K562 (cell line): ENCODE data around the gene TXLNA. TPM values are rescaled to one million over a fixed set of nuclear protein-coding genes. Genes with fewer than 3 reads are reported as not detected.
A peak's percentile ranks its signal among the peaks of the same experiment; 100 is the strongest.

Experiments
- ARNT ChIP-seq, 2 experiments: fragments of 450-650 bp; IDR thresholded peaks; 2 replicates each; pipeline ENCODE4 v1.6.1; 2016; ENCODE audit warnings: mild to moderate bottlenecking in 1 of 2
- EP400 ChIP-seq: fragments of 450-650 bp; IDR thresholded peaks from 2 replicates; pipeline ENCODE4 v1.6.1; 2017; ENCODE audit warnings: antibody characterized with exemption, mild to moderate bottlenecking, moderate library complexity
- FOXA1 ChIP-seq: fragments of 450-650 bp; IDR thresholded peaks from 2 replicates; pipeline ENCODE4 v1.6.1; 2016; ENCODE audit warnings: mild to moderate bottlenecking, borderline replicate concordance
- GATA2 ChIP-seq: sonication (generic); formaldehyde crosslinking; IDR thresholded peaks from 2 replicates; pipeline ENCODE4 v1.4.0; 2020; ENCODE audit warnings: mild to moderate bottlenecking, missing genetic modification reagents
- GTF2F1 ChIP-seq: IDR thresholded peaks from 2 replicates; pipeline ENCODE4 v1.6.1; 2011; ENCODE audit warnings: low read depth, low read length, improper control_type of control experiment
- HNRNPH1 ChIP-seq: fragments of 200-400 bp; formaldehyde crosslinking; optimal IDR thresholded peaks from 2 replicates; pipeline ENCODE3; 2017; ENCODE audit warnings: low read depth, mild to moderate bottlenecking, low read length, moderate library complexity
- KLF13 ChIP-seq: fragments of 450-650 bp; IDR thresholded peaks from 2 replicates; pipeline ENCODE4 v1.6.1; 2016; ENCODE audit warnings: missing genetic modification characterization, low read depth, mild to moderate bottlenecking, missing compliant biosample characterization, moderate library complexity, borderline replicate concordance
- MEF2A ChIP-seq: IDR thresholded peaks from 2 replicates; pipeline ENCODE4 v1.6.1; 2011; ENCODE audit warnings: low read depth, mild to moderate bottlenecking, low read length, moderate library complexity; ENCODE audit not compliant: control insufficient read depth
- MTA3 ChIP-seq: fragments of 450-650 bp; formaldehyde crosslinking; IDR thresholded peaks from 2 replicates; pipeline ENCODE4 v1.6.1; 2017; ENCODE audit warnings: mild to moderate bottlenecking, borderline replicate concordance
- MYC ChIP-seq, 2 experiments: fragments of 250-450 bp in 1 of 2; sonication (Bioruptor Pico) in 1 of 2; IDR thresholded peaks; 2 replicates each; pipeline versions ENCODE4 v1.5.1 to v1.6.1; 2012 to 2021; ENCODE audit warnings: low read depth in 2 of 2, borderline replicate concordance in 1 of 2, improper control_type of control experiment in 1 of 2, low read length in 1 of 2, mild to moderate bottlenecking in 1 of 2, moderate library complexity in 1 of 2
- RBM22 ChIP-seq: fragments of 200-400 bp; formaldehyde crosslinking; IDR thresholded peaks from 2 replicates; pipeline ENCODE4 v1.6.1; 2018; ENCODE audit warnings: low read length, low read depth; ENCODE audit not compliant: poor library complexity, severe bottlenecking
- RBM25 ChIP-seq: fragments of 200-400 bp; formaldehyde crosslinking; IDR thresholded peaks from 2 replicates; pipeline ENCODE4 v1.6.1; 2018; ENCODE audit warnings: low read length, low read depth, moderate library complexity; ENCODE audit not compliant: severe bottlenecking
- SMAD4 ChIP-seq: fragments of 250-450 bp; sonication (Bioruptor Pico); conservative IDR thresholded peaks from 2 replicates; pipeline ENCODE4 v1.8.0; 2021; ENCODE audit warnings: inconsistent platforms, mild to moderate bottlenecking, moderate library complexity
- SP2 ChIP-seq: IDR thresholded peaks from 2 replicates; pipeline ENCODE4 v1.6.1; 2011; ENCODE audit warnings: mild to moderate bottlenecking, low read depth, low read length, moderate library complexity; ENCODE audit not compliant: poor library complexity, severe bottlenecking; ENCODE audit errors: extremely low read depth
- SRSF3 ChIP-seq: fragments of 200-400 bp; formaldehyde crosslinking; IDR thresholded peaks from 2 replicates; pipeline ENCODE4 v1.6.1; 2016; ENCODE audit warnings: mild to moderate bottlenecking, low read length, moderate library complexity; ENCODE audit not compliant: insufficient read depth
- TEAD4 ChIP-seq, 2 experiments: sonication (generic) in 1 of 2; formaldehyde crosslinking in 1 of 2; IDR thresholded peaks; 2 replicates each; pipeline versions ENCODE4 v1.6.1 to v1.8.0; 2012 to 2022; ENCODE audit warnings: borderline replicate concordance in 1 of 2, inconsistent platforms in 1 of 2, low read length in 1 of 2, mild to moderate bottlenecking in 1 of 2, missing genetic modification reagents in 1 of 2
- ZZZ3 ChIP-seq: fragments of 450-650 bp; IDR thresholded peaks from 2 replicates; pipeline ENCODE4 v1.6.1; 2016; ENCODE audit warnings: antibody characterized with exemption, mild to moderate bottlenecking, moderate library complexity
- polyA plus RNA-seq, 8 experiments: library from polyadenylated mRNA; depleted of rRNA in 4 of 8; stranded (reverse) in 5 of 8; unstranded in 3 of 8; fragments of >200 nt; fragmentation: Nextera tagmentation in 2 of 8; fragmentation: Illumina TruSeq in 1 of 8; extraction: Ambion mirVana in 2 of 8; extraction: Trizol in 1 of 8; gene quantifications; 2 replicates each; pipeline versions ENCODE4 v1.2.1 to v1.2.3, GENCODE V29; 2011 to 2014; ENCODE audit warnings: inconsistent platforms in 1 of 8, missing spikeins in 1 of 8
- total RNA-seq, 7 experiments: library from RNA; depleted of rRNA in 6 of 7; stranded (reverse); fragments of >200 nt in 6 of 7; fragmentation: Illumina TruSeq in 2 of 7; extraction: Trizol in 2 of 7; gene quantifications; 2 replicates each; pipeline versions ENCODE4 v1.2.1 to v1.2.3, GENCODE V29; 2011 to 2021; ENCODE audit warnings: low replicate concordance in 1 of 7
- TF ChIP-seq, protein P1 (sequence below): fragments of 450-650 bp; IDR thresholded peaks from 2 replicates; pipeline ENCODE4 v1.6.1; 2017; ENCODE audit warnings: antibody characterized with exemption, mild to moderate bottlenecking
- TF ChIP-seq, protein P2 (sequence below): fragments of 250-450 bp; sonication (Bioruptor Pico); IDR thresholded peaks from 2 replicates; pipeline ENCODE4 v1.8.0; 2021; ENCODE audit warnings: moderate library complexity, mild to moderate bottlenecking, inconsistent platforms
- TF ChIP-seq, protein P3 (sequence below), 2 experiments: IDR thresholded peaks; 2 replicates each; pipeline ENCODE4 v1.6.1; 2011; ENCODE audit warnings: borderline replicate concordance in 1 of 2, control low read depth in 1 of 2, low read depth in 1 of 2, low read length in 1 of 2, mild to moderate bottlenecking in 1 of 2, mixed read lengths in 1 of 2, moderate library complexity in 1 of 2; ENCODE audit not compliant: insufficient read depth in 1 of 2, insufficient read length in 1 of 2, poor library complexity in 1 of 2, severe bottlenecking in 1 of 2; ENCODE audit errors: extremely low read depth in 1 of 2

The TXLNA gene
- total and polyA plus RNA-seq, 9 of the 15 experiments (the other 6 are each of a cell fraction or from before 2014, with no cell fraction given), result 9.2 to 54.5 (median 39.3) TPM

DNA sequence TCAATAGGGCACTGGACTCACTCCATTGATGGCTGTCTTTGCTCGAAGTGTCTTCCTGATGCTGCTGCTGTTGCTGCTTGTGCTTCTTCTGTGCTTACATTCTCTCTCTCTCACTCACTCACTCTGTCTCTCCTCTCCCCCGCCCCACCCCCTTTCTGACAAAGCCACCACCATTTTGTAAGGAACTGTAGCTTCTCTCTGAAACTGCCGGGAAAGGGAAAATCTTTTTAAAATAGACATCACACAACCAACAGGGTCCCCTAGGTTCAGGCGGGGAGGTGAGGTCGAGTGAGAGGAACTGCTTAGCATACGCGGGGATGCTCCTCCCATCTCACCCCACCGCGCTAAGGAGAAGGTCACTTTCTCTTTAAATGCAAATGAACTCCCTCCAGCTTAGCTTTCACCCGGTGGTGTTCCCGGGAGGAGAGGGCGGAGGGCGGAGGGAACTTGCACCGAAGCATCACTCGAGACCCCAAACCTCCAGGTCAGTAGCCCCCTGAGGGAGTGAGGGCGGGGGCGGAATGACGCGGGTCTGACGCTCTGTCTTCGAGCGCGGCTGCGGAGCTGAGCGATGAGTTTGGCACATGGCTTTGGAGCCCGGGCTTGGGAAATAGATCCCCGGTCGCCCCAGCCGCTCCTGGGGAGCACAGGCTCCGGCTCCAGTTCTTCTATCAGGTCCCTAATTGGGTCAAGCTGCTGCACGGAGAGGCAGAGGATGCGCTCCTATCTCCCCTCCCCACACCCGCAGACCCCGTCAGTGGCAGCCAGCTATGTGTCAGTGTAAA is 20.9 kb downstream of the TXLNA start, which contains the start of gene CCDC28B (continued):
- TF ChIP-seq TEAD4 (IDR thresholded peaks at IDR 0.05; ENCODE audit: low read length) (no peak; the same call in none of the 2 replicates), TEAD4 (CRISPR knock-in tag; IDR thresholded peaks at IDR 0.05; ENCODE audit: borderline replicate concordance) (no peak), ZZZ3 (no peak), GATA2 (CRISPR knock-in tag) (no peak), MYC (IDR thresholded peaks at IDR 0.05; ENCODE audit: low read depth, low read length) (no peak; the same call in 1 of the 2 replicates), MYC (CRISPR knock-in tag; IDR thresholded peaks at IDR 0.05; ENCODE audit: borderline replicate concordance, low read depth) (peak; percentile 63; the same call in 1 of the 2 replicates), FOXA1 (no peak), KLF13 (tag) (no peak), MEF2A (no peak), SRSF3 (no peak), SMAD4 (0 out of 2 replicates have a peak, but pooled peaks have one; percentile 47), GTF2F1 (peak; percentile 26; the same call in 1 of the 2 replicates), RBM22 (no peak), HNRNPH1 (no peak), ARNT (IDR thresholded peaks at IDR 0.05) (peak in 1 of 2 experiments; percentile 57; a peak in 1 of 4 replicates), MTA3 (0 out of 2 replicates have a peak, but pooled peaks have one; percentile 34), SP2 (no peak), RBM25 (no peak), EP400 (peak; percentile 74)
- TF ChIP-seq, protein P1, sequence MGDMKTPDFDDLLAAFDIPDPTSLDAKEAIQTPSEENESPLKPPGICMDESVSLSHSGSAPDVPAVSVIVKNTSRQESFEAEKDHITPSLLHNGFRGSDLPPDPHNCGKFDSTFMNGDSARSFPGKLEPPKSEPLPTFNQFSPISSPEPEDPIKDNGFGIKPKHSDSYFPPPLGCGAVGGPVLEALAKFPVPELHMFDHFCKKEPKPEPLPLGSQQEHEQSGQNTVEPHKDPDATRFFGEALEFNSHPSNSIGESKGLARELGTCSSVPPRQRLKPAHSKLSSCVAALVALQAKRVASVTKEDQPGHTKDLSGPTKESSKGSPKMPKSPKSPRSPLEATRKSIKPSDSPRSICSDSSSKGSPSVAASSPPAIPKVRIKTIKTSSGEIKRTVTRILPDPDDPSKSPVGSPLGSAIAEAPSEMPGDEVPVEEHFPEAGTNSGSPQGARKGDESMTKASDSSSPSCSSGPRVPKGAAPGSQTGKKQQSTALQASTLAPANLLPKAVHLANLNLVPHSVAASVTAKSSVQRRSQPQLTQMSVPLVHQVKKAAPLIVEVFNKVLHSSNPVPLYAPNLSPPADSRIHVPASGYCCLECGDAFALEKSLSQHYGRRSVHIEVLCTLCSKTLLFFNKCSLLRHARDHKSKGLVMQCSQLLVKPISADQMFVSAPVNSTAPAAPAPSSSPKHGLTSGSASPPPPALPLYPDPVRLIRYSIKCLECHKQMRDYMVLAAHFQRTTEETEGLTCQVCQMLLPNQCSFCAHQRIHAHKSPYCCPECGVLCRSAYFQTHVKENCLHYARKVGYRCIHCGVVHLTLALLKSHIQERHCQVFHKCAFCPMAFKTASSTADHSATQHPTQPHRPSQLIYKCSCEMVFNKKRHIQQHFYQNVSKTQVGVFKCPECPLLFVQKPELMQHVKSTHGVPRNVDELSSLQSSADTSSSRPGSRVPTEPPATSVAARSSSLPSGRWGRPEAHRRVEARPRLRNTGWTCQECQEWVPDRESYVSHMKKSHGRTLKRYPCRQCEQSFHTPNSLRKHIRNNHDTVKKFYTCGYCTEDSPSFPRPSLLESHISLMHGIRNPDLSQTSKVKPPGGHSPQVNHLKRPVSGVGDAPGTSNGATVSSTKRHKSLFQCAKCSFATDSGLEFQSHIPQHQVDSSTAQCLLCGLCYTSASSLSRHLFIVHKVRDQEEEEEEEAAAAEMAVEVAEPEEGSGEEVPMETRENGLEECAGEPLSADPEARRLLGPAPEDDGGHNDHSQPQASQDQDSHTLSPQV, result peak; percentile 92
- TF ChIP-seq, protein P2, sequence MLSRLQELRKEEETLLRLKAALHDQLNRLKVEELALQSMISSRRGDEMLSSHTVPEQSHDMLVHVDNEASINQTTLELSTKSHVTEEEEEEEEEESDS (CRISPR knock-in tag), result no peak
- TF ChIP-seq, protein P3, sequence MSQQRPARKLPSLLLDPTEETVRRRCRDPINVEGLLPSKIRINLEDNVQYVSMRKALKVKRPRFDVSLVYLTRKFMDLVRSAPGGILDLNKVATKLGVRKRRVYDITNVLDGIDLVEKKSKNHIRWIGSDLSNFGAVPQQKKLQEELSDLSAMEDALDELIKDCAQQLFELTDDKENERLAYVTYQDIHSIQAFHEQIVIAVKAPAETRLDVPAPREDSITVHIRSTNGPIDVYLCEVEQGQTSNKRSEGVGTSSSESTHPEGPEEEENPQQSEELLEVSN (IDR thresholded peaks at IDR 0.05; ENCODE audit: borderline replicate concordance in 1 of 2, extremely low read depth in 1 of 2, insufficient read depth in 1 of 2, insufficient read length in 1 of 2, low read depth in 1 of 2, low read length in 1 of 2, poor library complexity in 1 of 2, severe bottlenecking in 1 of 2), result peak; percentile 97 to 98
